Measurements from ENCODE around the gene SCN3A. TPM values are rescaled to one million over a fixed set of nuclear protein-coding genes. Genes with fewer than 3 reads are reported as not detected.

The SCN3A gene
- total and polyA plus RNA-seq, 2 of the 4 experiments (the other 2 are of a cell fraction) = 0.26 to 0.90 TPM

GRCh38 chr2:165112789-165113188 lies 91.1 kb downstream of the SCN3A start:
- intact Hi-C loops (cut with micrococcal nuclease) (no loop called here), dilution Hi-C loops (cut with HindIII; ENCODE audit: low sequenced_read_pairs, unreplicated experiment) (no loop called here), in situ Hi-C loops (cut with MboI; ENCODE audit: low sequenced_read_pairs) (no loop called here)
- Histone ChIP-seq H3K79me1 (ENCODE audit: low read depth in 1 of 2, low read length in 2 of 2) (no peaks in the 10 kb centered on the region), H4K91ac (ENCODE audit: insufficient read depth, low read depth, low read length) (no peak overlapping the region), H3K36me3 (ENCODE audit: control insufficient read depth, insufficient read depth, low read length) (no peaks in the 10 kb centered on the region), H4K5ac (ENCODE audit: low read depth, low read length) (no peak overlapping the region), H3K4me2 (ENCODE audit: low read depth, low read length) (no peak overlapping the region), H3K9ac (ENCODE audit: low read depth, low read length) (no peak overlapping the region), H3K14ac (replicated peaks; ENCODE audit: low read depth, low read length) (no peak overlapping the region), H2AK5ac (ENCODE audit: low read depth, low read length) (no peak overlapping the region), H3K27ac (ENCODE audit: insufficient read depth, low read length) (no peak overlapping the region), H2AFZ (replicated peaks; ENCODE audit: low read length, poor library complexity) (no peak overlapping the region), H3K18ac (ENCODE audit: low read depth, low read length) (no peak overlapping the region), H3K27me3 (ENCODE audit: control insufficient read depth, insufficient read depth, low read length) (no peaks in the 10 kb centered on the region), H2AK9ac (replicated peaks; ENCODE audit: low read depth, low read length, poor library complexity) (no peak overlapping the region), H3K23ac (ENCODE audit: low read depth, low read length) (no peak overlapping the region), H4K20me1 (ENCODE audit: insufficient read depth, low read length) (no peaks in the 10 kb centered on the region), H3K4me3 (ENCODE audit: insufficient read depth, low read depth, low read length) (no peak overlapping the region), H2BK120ac (ENCODE audit: low read depth, low read length) (no peak overlapping the region), H3K9me3 (ENCODE audit: control insufficient read depth, insufficient read depth, low read length) (no peaks in the 10 kb centered on the region), H4K8ac (ENCODE audit: low read depth in 2 of 2, low read length in 2 of 2) (no peak overlapping the region), H2BK20ac (ENCODE audit: low read depth, low read length) (no peak overlapping the region), H3K4me1 (ENCODE audit: control insufficient read depth, insufficient read depth, low read length) (no peaks in the 10 kb centered on the region), H2BK15ac (ENCODE audit: low read depth, low read length) (no peak overlapping the region), H3K4ac (ENCODE audit: low read depth, low read length) (no peak overlapping the region), H2BK5ac (ENCODE audit: low read depth, low read length, poor library complexity, severe bottlenecking) (no peak overlapping the region), H3K9me1 (ENCODE audit: insufficient read depth, low read length) (no peaks in the 10 kb centered on the region), H3K56ac (ENCODE audit: extremely low read depth, insufficient read depth, low read length) (no peak overlapping the region)
- CTCF ChIA-PET = no interaction called here
- WGBS, 2 experiments (ENCODE audit: extremely low coverage in 2 of 2, insufficient read length in 1 of 2) = 100% methylated on average over 1 of the region's 2 CpGs; no CpG with 5 or more reads in 1 of the 2 experiments
- no peak for ATAC-seq (ENCODE audit: low read depth)
- no peak for DNase-seq
- POLR2A ChIA-PET (ENCODE audit: unreplicated experiment) = no interaction called here
- TF ChIP-seq RAD21 (IDR thresholded peaks at IDR 0.05; ENCODE audit: low read length) (no peak), USF2 (IDR thresholded peaks at IDR 0.05; ENCODE audit: low read depth, low read length) (no peak), RCOR1 (IDR thresholded peaks at IDR 0.05; ENCODE audit: insufficient replicate concordance, low read length) (no peak), CHD1 (IDR thresholded peaks at IDR 0.05; ENCODE audit: low read depth, low read length) (no peak), MAFK (IDR thresholded peaks at IDR 0.05; ENCODE audit: low read depth, low read length) (no peak), MXI1 (IDR thresholded peaks at IDR 0.05; ENCODE audit: borderline replicate concordance, low read depth, low read length) (no peak), SMC3 (IDR thresholded peaks at IDR 0.05; ENCODE audit: low read depth, low read length) (no peak), NFE2L2 (IDR thresholded peaks at IDR 0.05; ENCODE audit: low read depth, low read length) (no peak), CEBPB (IDR thresholded peaks at IDR 0.05; ENCODE audit: low read depth, low read length) (no peak), FOS (IDR thresholded peaks at IDR 0.05; ENCODE audit: low read depth, low read length) (no peak), POLR2A (IDR thresholded peaks at IDR 0.05; ENCODE audit: low read depth, low read length) (no peak), CTCF (conservative IDR thresholded peaks at IDR 0.05; ENCODE audit: low read depth, low read length) (no peak), MAZ (IDR thresholded peaks at IDR 0.05; ENCODE audit: borderline replicate concordance, low read depth, low read length) (no peak), BHLHE40 (IDR thresholded peaks at IDR 0.05; ENCODE audit: low read depth, low read length) (no peak), ELK1 (IDR thresholded peaks at IDR 0.05; ENCODE audit: borderline replicate concordance, low read depth, low read length) (no peak), RFX5 (IDR thresholded peaks at IDR 0.05; ENCODE audit: low read depth, low read length) (no peak)
- no TSS peak for BruUV-seq (replicated peaks)

All from IMR-90 (cell line).